GM12878 (cell line): ENCODE measurements around the gene HIVEP3. TPM values are rescaled to one million over a fixed set of nuclear protein-coding genes. Genes with fewer than 3 reads are reported as not detected.

Experiments used
- CHD4 ChIP-seq: fragments of 200-600 bp; sonication (generic); IDR thresholded peaks from 2 replicates; pipeline ENCODE4 v1.6.1; 2016; ENCODE audit warnings: mild to moderate bottlenecking
- EP300 ChIP-seq, 2 experiments: fragments of 150-350 bp in 1 of 2; IDR thresholded peaks; 2 replicates each; pipeline ENCODE4 v1.6.1; 2011 to 2012; ENCODE audit warnings: low read depth in 2 of 2, low read length in 2 of 2, borderline replicate concordance in 1 of 2, improper control_type of control experiment in 1 of 2, inconsistent platforms in 1 of 2; ENCODE audit not compliant: control insufficient read depth in 1 of 2
- ESRRA ChIP-seq: IDR thresholded peaks from 2 replicates; pipeline ENCODE4 v1.6.1; 2012; ENCODE audit warnings: mild to moderate bottlenecking, low read length, improper control_type of control experiment
- HDAC6 ChIP-seq: fragments of 200-600 bp; sonication (generic); IDR thresholded peaks from one replicate; pipeline ENCODE4 v1.8.0; 2017; ENCODE audit warnings: antibody characterized with exemption; ENCODE audit not compliant: unreplicated experiment
- IKZF1 ChIP-seq: fragments of 450-650 bp; conservative IDR thresholded peaks from 2 replicates; pipeline ENCODE4 v1.6.1; 2017; ENCODE audit warnings: antibody characterized with exemption, mild to moderate bottlenecking
- IKZF2 ChIP-seq, 2 experiments: fragments of 450-650 bp; IDR thresholded peaks; 2 replicates each; pipeline ENCODE4 v1.6.1; 2017; ENCODE audit warnings: mild to moderate bottlenecking in 2 of 2, moderate library complexity in 2 of 2
- IRF3 ChIP-seq: fragments of 450-650 bp; IDR thresholded peaks from 2 replicates; pipeline ENCODE4 v1.6.1; 2014; ENCODE audit warnings: mild to moderate bottlenecking
- KAT2A ChIP-seq: conservative IDR thresholded peaks from 2 replicates; pipeline ENCODE4 v1.6.1; 2011; ENCODE audit warnings: low read depth, low read length; ENCODE audit not compliant: control insufficient read depth
- MLLT1 ChIP-seq: fragments of 450-650 bp; IDR thresholded peaks from 2 replicates; pipeline ENCODE4 v1.6.1; 2016; ENCODE audit warnings: mild to moderate bottlenecking
- NFYA ChIP-seq: IDR thresholded peaks from 2 replicates; pipeline ENCODE4 v1.6.1; 2011; ENCODE audit warnings: low read depth, mild to moderate bottlenecking, low read length, improper control_type of control experiment, borderline replicate concordance
- RELA ChIP-seq: fragments of 450-650 bp; IDR thresholded peaks from 2 replicates; pipeline ENCODE4 v1.8.0; 2014; ENCODE audit warnings: borderline replicate concordance; ENCODE audit not compliant: partially characterized antibody
- SPI1 ChIP-seq: IDR thresholded peaks from 2 replicates; pipeline ENCODE4 v1.6.1; 2011; ENCODE audit warnings: low read depth, mild to moderate bottlenecking, low read length, moderate library complexity, borderline replicate concordance; ENCODE audit not compliant: insufficient read depth
- SREBF2 ChIP-seq: IDR thresholded peaks from 2 replicates; pipeline ENCODE4 v1.6.1; 2012; ENCODE audit warnings: mild to moderate bottlenecking, low read length
- SUPT20H ChIP-seq: IDR thresholded peaks from 2 replicates; pipeline ENCODE4 v1.6.1; 2011; ENCODE audit warnings: low read depth, mild to moderate bottlenecking, low read length, moderate library complexity, borderline replicate concordance; ENCODE audit not compliant: control insufficient read depth
- TARDBP ChIP-seq: IDR thresholded peaks from 2 replicates; pipeline ENCODE4 v1.6.1; 2016; ENCODE audit warnings: borderline replicate concordance
- ZNF217 ChIP-seq: fragments of 450-650 bp; IDR thresholded peaks from 2 replicates; pipeline ENCODE4 v1.6.1; 2017; ENCODE audit warnings: antibody characterized with exemption, mild to moderate bottlenecking
- ZNF274 ChIP-seq: IDR thresholded peaks from one replicate; pipeline ENCODE4 v1.8.0; 2011; ENCODE audit not compliant: insufficient read length, insufficient read depth
- polyA plus RNA-seq, 11 experiments: library from polyadenylated mRNA; depleted of rRNA in 4 of 11; unstranded in 6 of 11; stranded (reverse) in 5 of 11; fragments of >200 nt; fragmentation: Nextera tagmentation in 4 of 11; fragmentation: Illumina TruSeq in 1 of 11; extraction: Ambion mirVana in 4 of 11; extraction: Trizol in 1 of 11; gene quantifications; 1 replicate in 1 of 11; 2 replicates in 10 of 11; pipeline versions ENCODE4 v1.2.1 to v1.2.3, GENCODE V29; 2011 to 2016; ENCODE audit warnings: inconsistent platforms in 2 of 11, missing spikeins in 2 of 11, low read depth in 1 of 11
- total RNA-seq, 4 experiments: library from RNA; depleted of rRNA in 3 of 4; stranded (reverse); fragments of >200 nt in 3 of 4; fragmentation: Illumina TruSeq in 1 of 4; extraction: Trizol in 1 of 4; gene quantifications; 2 replicates each; pipeline versions ENCODE4 v1.2.1 to v1.2.3, GENCODE V29; 2013 to 2021
- TF ChIP-seq, protein P1 (sequence below): fragments of 150-350 bp; IDR thresholded peaks from 2 replicates; pipeline ENCODE4 v1.6.1; 2016; ENCODE audit warnings: low read depth, low read length
- TF ChIP-seq, protein P2 (sequence below): IDR thresholded peaks from 2 replicates; pipeline ENCODE4 v1.6.1; 2012; ENCODE audit warnings: low read length, inconsistent platforms

Gene HIVEP3
- total and polyA plus RNA-seq, 10 of the 15 experiments (the other 5 are each of a cell fraction or from before 2014, with no cell fraction given): 1.8 to 13.6 (median 3.8) TPM

- peak; percentile 51; the same call in 1 of the 2 replicates for TF ChIP-seq MLLT1
- no peak for TF ChIP-seq TARDBP
- TF ChIP-seq SREBF2: no peak
- no peak for TF ChIP-seq ZNF274
- no peak for TF ChIP-seq NFYA
- no peak for TF ChIP-seq KAT2A
- no peak for TF ChIP-seq SUPT20H
- TF ChIP-seq IKZF1: peak; percentile 46
- no peak for TF ChIP-seq CHD4
- TF ChIP-seq, protein P1, sequence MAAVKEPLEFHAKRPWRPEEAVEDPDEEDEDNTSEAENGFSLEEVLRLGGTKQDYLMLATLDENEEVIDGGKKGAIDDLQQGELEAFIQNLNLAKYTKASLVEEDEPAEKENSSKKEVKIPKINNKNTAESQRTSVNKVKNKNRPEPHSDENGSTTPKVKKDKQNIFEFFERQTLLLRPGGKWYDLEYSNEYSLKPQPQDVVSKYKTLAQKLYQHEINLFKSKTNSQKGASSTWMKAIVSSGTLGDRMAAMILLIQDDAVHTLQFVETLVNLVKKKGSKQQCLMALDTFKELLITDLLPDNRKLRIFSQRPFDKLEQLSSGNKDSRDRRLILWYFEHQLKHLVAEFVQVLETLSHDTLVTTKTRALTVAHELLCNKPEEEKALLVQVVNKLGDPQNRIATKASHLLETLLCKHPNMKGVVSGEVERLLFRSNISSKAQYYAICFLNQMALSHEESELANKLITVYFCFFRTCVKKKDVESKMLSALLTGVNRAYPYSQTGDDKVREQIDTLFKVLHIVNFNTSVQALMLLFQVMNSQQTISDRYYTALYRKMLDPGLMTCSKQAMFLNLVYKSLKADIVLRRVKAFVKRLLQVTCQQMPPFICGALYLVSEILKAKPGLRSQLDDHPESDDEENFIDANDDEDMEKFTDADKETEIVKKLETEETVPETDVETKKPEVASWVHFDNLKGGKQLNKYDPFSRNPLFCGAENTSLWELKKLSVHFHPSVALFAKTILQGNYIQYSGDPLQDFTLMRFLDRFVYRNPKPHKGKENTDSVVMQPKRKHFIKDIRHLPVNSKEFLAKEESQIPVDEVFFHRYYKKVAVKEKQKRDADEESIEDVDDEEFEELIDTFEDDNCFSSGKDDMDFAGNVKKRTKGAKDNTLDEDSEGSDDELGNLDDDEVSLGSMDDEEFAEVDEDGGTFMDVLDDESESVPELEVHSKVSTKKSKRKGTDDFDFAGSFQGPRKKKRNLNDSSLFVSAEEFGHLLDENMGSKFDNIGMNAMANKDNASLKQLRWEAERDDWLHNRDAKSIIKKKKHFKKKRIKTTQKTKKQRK: no peak
- TF ChIP-seq, protein P2, sequence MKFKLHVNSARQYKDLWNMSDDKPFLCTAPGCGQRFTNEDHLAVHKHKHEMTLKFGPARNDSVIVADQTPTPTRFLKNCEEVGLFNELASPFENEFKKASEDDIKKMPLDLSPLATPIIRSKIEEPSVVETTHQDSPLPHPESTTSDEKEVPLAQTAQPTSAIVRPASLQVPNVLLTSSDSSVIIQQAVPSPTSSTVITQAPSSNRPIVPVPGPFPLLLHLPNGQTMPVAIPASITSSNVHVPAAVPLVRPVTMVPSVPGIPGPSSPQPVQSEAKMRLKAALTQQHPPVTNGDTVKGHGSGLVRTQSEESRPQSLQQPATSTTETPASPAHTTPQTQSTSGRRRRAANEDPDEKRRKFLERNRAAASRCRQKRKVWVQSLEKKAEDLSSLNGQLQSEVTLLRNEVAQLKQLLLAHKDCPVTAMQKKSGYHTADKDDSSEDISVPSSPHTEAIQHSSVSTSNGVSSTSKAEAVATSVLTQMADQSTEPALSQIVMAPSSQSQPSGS: no peak
- TF ChIP-seq ZNF217: peak; percentile 85; the same call in 1 of the 2 replicates
- no peak for TF ChIP-seq EP300 (IDR thresholded peaks at IDR 0.05; ENCODE audit: borderline replicate concordance in 1 of 2, control insufficient read depth in 1 of 2, low read depth in 2 of 2, low read length in 2 of 2)
- TF ChIP-seq IRF3: no peak
- TF ChIP-seq HDAC6: no peak
- peak; percentile 84 for TF ChIP-seq RELA
- TF ChIP-seq IKZF2 (IDR thresholded peaks at IDR 0.05): peak in 1 of 2 experiments; percentile 53; a peak in 3 of 4 replicates
- no peak for TF ChIP-seq ESRRA
- TF ChIP-seq SPI1: no peak
Measured at GRCh38 chr1:41487126-41488039, 431.3 kb downstream of the HIVEP3 start (continued).
